PFSK-1 (cell line): ENCODE measurements around the gene MAD1L1.

Experiments used
- FOXP2 ChIP-seq: optimal IDR thresholded peaks from 2 replicates; pipeline ENCODE3; 2011; ENCODE audit warnings: borderline replicate concordance, control low read depth, inconsistent platforms; ENCODE audit not compliant: insufficient read depth; ENCODE audit errors: extremely low read length, extremely low read depth
- POLR2AphosphoS5 ChIP-seq: IDR thresholded peaks from 2 replicates; pipeline ENCODE4 v1.6.1; 2012; ENCODE audit warnings: low read depth, mild to moderate bottlenecking, control low read depth, low read length, moderate library complexity
- REST ChIP-seq, 2 experiments: IDR thresholded peaks; 2 replicates each; pipeline versions ENCODE4 v1.6.1 to v1.8.0; 2011 to 2012; ENCODE audit warnings: low read depth in 2 of 2, low read length in 2 of 2, control low read depth in 1 of 2, inconsistent platforms in 1 of 2, mild to moderate bottlenecking in 1 of 2, moderate library complexity in 1 of 2; ENCODE audit not compliant: insufficient read depth in 1 of 2
- SIN3A ChIP-seq: IDR thresholded peaks from 2 replicates; pipeline ENCODE4 v1.6.1; 2012; ENCODE audit warnings: mild to moderate bottlenecking, low read length, moderate library complexity, borderline replicate concordance; ENCODE audit not compliant: insufficient read depth
- TAF1 ChIP-seq: IDR thresholded peaks from 2 replicates; pipeline ENCODE4 v1.6.1; 2012; ENCODE audit warnings: low read length, control low read depth, borderline replicate concordance; ENCODE audit not compliant: insufficient read depth

- TF ChIP-seq POLR2AphosphoS5 (no peak), REST (IDR thresholded peaks at IDR 0.05; ENCODE audit: insufficient read depth in 1 of 2, low read depth in 2 of 2, low read length in 2 of 2) (no peak), TAF1 (no peak), SIN3A (no peak), FOXP2 (no peak)
These were observed 465.2 kb downstream of the MAD1L1 start for GRCh38 chr7:1767524-1767923.
